Osteoblast (primary cell): ENCODE data around the gene CBFB. TPM values are rescaled to one million over a fixed set of nuclear protein-coding genes. Genes with fewer than 3 reads are reported as not detected.

ENCODE experiments used
- DNase-seq: peaks from one replicate; pipeline ENCODE4 v3.0.0; 2011; ENCODE audit warnings: low spot score, mixed read lengths; ENCODE audit not compliant: insufficient read length; ENCODE audit errors: missing footprints
- H2AFZ ChIP-seq: 2 replicates; pipeline ENCODE4 v1.6.0; 2011; ENCODE audit warnings: mild to moderate bottlenecking, low read length
- H3K27ac ChIP-seq: 2 replicates; pipeline ENCODE4 v1.5.1; 2011; ENCODE audit warnings: mild to moderate bottlenecking, low read depth, low read length, moderate library complexity
- H3K27me3 ChIP-seq: 2 replicates; pipeline ENCODE4 v1.6.0; 2012; ENCODE audit warnings: mild to moderate bottlenecking, control low read depth, inconsistent platforms, low read length, moderate library complexity; ENCODE audit not compliant: insufficient read depth
- H3K36me3 ChIP-seq: 2 replicates; pipeline ENCODE4 v1.5.1; 2011; ENCODE audit warnings: mild to moderate bottlenecking, low read length, control low read depth, moderate library complexity; ENCODE audit not compliant: insufficient read depth
- H3K4me1 ChIP-seq: 2 replicates; pipeline ENCODE4 v1.5.1; 2011; ENCODE audit warnings: mild to moderate bottlenecking, low read length, control low read depth, moderate library complexity; ENCODE audit not compliant: insufficient read depth
- H3K4me2 ChIP-seq: 2 replicates; pipeline ENCODE4 v1.6.0; 2011; ENCODE audit warnings: mild to moderate bottlenecking, low read length; ENCODE audit not compliant: insufficient read depth
- H3K4me3 ChIP-seq: fragments of 200-600 bp; sonication (generic); 3 replicates; pipeline ENCODE4 v1.5.1; 2012; ENCODE audit warnings: mild to moderate bottlenecking, low read length, inconsistent platforms; ENCODE audit not compliant: insufficient read depth
- H3K79me2 ChIP-seq: 2 replicates; pipeline ENCODE4 v1.6.0; 2012; ENCODE audit warnings: mild to moderate bottlenecking, low read length, control low read depth, inconsistent platforms; ENCODE audit not compliant: insufficient read depth
- H3K9me3 ChIP-seq: 2 replicates; pipeline ENCODE4 v1.5.1; 2011; ENCODE audit warnings: low read depth, low read length, control low read depth
- H4K20me1 ChIP-seq: 2 replicates; pipeline ENCODE4 v1.6.0; 2012; ENCODE audit warnings: mild to moderate bottlenecking, low read length, control low read depth; ENCODE audit not compliant: insufficient read depth
- total RNA-seq: library from RNA; depleted of rRNA; stranded (reverse); fragments of >200 nt; gene quantifications from 2 replicates; pipeline ENCODE4 v1.2.3, GENCODE V29; 2012
- TF ChIP-seq, protein P1 (sequence below): IDR thresholded peaks from 2 replicates; pipeline ENCODE4 v1.5.1; 2011; ENCODE audit warnings: mild to moderate bottlenecking, low read depth, low read length, moderate library complexity; ENCODE audit errors: extremely low read depth

CBFB gene
- total RNA-seq, 1 donor, result 63.0 TPM

GRCh38 chr16:67141391-67141790 lies 112.4 kb downstream of the CBFB start:
- Histone ChIP-seq H4K20me1 (peaks cover 2% of the 10 kb centered on the region), H3K79me2 (no peaks in the 10 kb centered on the region), H3K9me3 (no peaks in the 10 kb centered on the region), H3K4me3 (no peak overlapping the region), H3K27ac (no peak overlapping the region), H2AFZ (no peak overlapping the region), H3K36me3 (peaks cover 74% of the 10 kb centered on the region), H3K4me1 (no peaks in the 10 kb centered on the region), H3K27me3 (no peaks in the 10 kb centered on the region), H3K4me2 (no peak overlapping the region)
- TF ChIP-seq, protein P1, sequence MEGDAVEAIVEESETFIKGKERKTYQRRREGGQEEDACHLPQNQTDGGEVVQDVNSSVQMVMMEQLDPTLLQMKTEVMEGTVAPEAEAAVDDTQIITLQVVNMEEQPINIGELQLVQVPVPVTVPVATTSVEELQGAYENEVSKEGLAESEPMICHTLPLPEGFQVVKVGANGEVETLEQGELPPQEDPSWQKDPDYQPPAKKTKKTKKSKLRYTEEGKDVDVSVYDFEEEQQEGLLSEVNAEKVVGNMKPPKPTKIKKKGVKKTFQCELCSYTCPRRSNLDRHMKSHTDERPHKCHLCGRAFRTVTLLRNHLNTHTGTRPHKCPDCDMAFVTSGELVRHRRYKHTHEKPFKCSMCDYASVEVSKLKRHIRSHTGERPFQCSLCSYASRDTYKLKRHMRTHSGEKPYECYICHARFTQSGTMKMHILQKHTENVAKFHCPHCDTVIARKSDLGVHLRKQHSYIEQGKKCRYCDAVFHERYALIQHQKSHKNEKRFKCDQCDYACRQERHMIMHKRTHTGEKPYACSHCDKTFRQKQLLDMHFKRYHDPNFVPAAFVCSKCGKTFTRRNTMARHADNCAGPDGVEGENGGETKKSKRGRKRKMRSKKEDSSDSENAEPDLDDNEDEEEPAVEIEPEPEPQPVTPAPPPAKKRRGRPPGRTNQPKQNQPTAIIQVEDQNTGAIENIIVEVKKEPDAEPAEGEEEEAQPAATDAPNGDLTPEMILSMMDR, result no peak
- no peak for DNase-seq

DNA sequence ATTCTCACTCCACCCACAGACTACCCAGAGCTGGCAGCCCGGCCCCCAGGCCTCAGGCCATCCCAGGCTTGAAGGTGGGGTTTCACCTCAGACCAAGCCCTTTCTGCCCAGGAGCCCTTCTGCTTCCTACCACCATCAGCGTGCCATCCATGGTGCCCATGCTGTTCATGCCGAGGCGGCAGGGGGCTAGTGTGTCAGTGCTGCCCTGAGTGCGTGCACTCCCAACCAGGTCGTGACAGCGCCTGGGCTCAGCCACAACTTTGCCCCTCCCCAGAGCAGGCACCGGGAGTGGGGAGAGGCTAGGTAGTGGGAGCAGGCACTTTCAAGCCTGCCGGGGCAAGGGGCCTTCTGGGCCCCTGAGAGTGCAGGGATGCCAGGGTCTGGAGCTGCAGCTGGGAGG lies 113.4 kb downstream of the CBFB start:
- peaks cover 2% of the 10 kb centered on the region for H4K20me1 ChIP-seq
- H3K36me3 ChIP-seq, result peaks cover 79% of the 10 kb centered on the region
- TF ChIP-seq, protein P1, result no peak

GRCh38 chr16:67144943-67145342 lies 116.0 kb downstream of the CBFB start:
- no peaks in the 10 kb centered on the region for H3K4me1 ChIP-seq
- no peaks in the 10 kb centered on the region for H3K9me3 ChIP-seq
- no peak overlapping the region for H3K4me2 ChIP-seq
- TF ChIP-seq, protein P1, result no peak
- H3K36me3 ChIP-seq, result peaks cover 84% of the 10 kb centered on the region
- peak; percentile 41 for DNase-seq
- no peak overlapping the region for H3K27ac ChIP-seq
- H3K79me2 ChIP-seq, result peaks cover 6% of the 10 kb centered on the region
- peaks cover 14% of the 10 kb centered on the region for H4K20me1 ChIP-seq
- H2AFZ ChIP-seq, result no peak overlapping the region
- no peaks in the 10 kb centered on the region for H3K27me3 ChIP-seq
- no peak overlapping the region for H3K4me3 ChIP-seq

More for the DNA sequence above, 113.4 kb downstream of the CBFB start:
- H3K27ac ChIP-seq, result no peak overlapping the region
- H3K4me1 ChIP-seq, result no peaks in the 10 kb centered on the region
- no peak overlapping the region for H3K4me2 ChIP-seq
- H3K9me3 ChIP-seq, result no peaks in the 10 kb centered on the region
- H3K79me2 ChIP-seq, result no peaks in the 10 kb centered on the region
- DNase-seq, result peak; percentile 19
- no peak overlapping the region for H2AFZ ChIP-seq
- H3K4me3 ChIP-seq, result no peak overlapping the region
- no peaks in the 10 kb centered on the region for H3K27me3 ChIP-seq

DNA sequence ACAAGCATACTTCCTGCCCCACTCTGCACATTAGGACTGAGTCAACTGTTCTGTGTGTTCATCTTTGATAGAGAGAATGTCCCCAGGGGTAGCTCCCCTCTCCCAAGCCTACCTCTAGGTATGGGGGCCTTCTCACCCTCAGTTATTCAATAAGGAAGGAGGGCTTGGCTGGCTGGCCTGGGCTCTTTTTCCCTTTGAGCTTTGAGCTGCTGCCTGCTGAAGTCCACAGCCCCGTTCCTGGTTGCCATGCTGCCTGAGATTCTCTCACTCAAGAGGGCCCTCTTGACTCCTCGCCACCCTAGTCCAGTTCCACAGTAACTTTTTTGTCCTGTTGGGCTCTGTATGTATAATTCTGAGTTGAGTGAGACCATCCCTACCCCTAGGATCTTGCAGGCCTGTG lies 116.8 kb downstream of the CBFB start:
- Histone ChIP-seq H3K27ac (no peak overlapping the region), H3K36me3 (peaks cover 76% of the 10 kb centered on the region), H3K9me3 (no peaks in the 10 kb centered on the region), H3K4me3 (no peak overlapping the region), H3K4me2 (no peak overlapping the region), H3K4me1 (no peaks in the 10 kb centered on the region), H3K79me2 (peaks cover 9% of the 10 kb centered on the region), H4K20me1 (peaks cover 14% of the 10 kb centered on the region), H2AFZ (no peak overlapping the region), H3K27me3 (no peaks in the 10 kb centered on the region)
- peak; percentile 55 for DNase-seq
- TF ChIP-seq, protein P1, result no peak
